NAMALWA (cell line): ENCODE measurements around the gene EFEMP1.

ENCODE experiments used
- DNase-seq: peaks from one replicate; pipeline ENCODE4 v3.0.0-alpha.2; 2015; ENCODE audit warnings: low spot score

The EFEMP1 gene

GRCh38 chr2:55931281-55931680 lies 7.7 kb upstream of the EFEMP1 start:
- DNase-seq, result no peak

- no peak for DNase-seq
These were observed 5.9 kb upstream of the EFEMP1 start for GRCh38 chr2:55929476-55929875.

DNA sequence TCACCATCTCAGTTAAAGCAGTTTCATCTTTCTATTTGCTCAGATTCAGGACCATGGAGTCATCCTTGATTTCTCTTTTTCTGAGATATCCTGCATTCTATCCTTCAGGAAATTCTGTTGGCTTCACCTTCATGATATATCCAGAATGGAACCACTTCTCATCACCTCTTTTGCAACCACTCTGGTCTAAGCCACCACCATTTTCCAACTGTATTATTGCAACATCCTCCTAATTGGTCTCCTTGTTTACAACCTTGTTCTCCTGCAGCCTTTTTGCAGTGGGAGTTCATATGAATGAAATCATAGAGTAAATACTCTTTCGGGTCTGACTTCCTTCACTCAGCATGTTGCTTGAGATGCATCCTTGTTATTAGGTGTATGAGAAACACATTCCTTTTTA lies 3.4 kb upstream of the EFEMP1 start:
- DNase-seq, result no peak

DNA sequence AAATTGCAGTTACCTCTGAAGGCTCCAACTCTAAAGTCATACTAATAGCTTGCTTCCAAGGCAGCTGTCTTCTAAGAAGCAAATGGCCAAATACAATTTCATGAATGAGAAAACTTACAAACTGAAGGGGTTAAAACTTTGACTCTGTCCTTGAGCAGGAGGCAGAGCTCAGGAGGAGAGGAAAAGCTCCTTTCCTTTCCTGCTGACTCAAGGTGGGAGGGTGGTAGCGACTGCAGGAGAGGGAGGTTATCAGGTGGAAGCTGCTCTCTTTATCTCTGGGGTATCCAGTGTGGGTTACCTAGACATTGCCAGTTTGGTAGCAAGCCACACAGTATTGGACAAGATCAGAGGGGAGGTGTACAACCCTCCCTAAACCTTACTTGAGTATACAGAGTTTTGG lies 2.7 kb upstream of the EFEMP1 start:
- no peak for DNase-seq

- DNase-seq, result no peak
These were observed 370 bp upstream of the EFEMP1 start for GRCh38 chr2:55923982-55924321.

DNA sequence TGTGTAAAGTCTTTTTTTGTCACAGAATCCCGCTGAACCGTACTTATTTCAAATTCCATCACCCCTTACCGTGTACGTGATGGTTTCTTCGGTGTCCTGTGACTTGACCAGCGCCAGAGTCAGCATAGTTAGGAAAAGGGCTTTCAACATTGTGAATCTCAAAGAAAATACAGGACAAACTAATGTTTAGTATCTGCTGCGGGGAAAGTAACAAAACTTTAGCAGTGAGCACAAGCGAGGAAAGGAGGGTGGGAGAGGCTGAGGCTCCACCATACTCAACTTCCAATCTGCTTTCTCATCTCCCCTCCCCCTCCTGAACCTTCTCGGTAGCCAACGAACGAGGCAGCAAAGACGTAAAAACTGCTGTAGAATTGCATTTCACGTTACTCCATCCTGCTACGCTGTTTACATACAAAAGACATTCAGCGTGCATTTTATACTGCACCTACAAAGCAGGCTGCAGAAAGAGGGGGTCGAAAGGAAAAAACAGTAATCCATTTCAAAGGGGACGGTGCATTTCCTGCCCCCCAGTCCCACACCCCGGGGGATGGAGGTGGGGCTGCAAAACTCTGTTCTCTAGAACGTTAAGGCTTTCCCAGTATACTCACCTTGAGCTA lies 1.2 kb downstream of the EFEMP1 start:
- no peak for DNase-seq

DNA sequence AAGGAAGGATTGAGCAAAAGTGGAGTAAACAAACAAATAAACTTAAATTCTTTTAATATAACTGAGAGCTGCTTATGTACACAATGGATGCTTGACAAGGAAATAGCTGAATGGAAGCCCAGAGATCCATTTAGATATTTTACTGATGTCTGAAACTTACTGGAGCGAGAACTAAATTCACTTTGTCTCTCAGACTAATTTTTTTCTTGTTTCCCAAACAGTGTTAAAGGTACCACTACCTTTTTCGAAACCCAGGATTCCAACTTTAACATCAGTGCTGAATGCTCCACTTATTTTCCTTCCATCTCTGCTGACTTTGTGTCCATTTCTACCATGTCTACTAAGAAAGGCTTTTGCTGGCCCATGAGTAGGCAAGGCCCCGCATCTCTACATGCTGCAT lies 4.0 kb downstream of the EFEMP1 start:
- no peak for DNase-seq

GRCh38 chr2:55918856-55919255 lies 4.7 kb downstream of the EFEMP1 start:
- no peak for DNase-seq

DNA sequence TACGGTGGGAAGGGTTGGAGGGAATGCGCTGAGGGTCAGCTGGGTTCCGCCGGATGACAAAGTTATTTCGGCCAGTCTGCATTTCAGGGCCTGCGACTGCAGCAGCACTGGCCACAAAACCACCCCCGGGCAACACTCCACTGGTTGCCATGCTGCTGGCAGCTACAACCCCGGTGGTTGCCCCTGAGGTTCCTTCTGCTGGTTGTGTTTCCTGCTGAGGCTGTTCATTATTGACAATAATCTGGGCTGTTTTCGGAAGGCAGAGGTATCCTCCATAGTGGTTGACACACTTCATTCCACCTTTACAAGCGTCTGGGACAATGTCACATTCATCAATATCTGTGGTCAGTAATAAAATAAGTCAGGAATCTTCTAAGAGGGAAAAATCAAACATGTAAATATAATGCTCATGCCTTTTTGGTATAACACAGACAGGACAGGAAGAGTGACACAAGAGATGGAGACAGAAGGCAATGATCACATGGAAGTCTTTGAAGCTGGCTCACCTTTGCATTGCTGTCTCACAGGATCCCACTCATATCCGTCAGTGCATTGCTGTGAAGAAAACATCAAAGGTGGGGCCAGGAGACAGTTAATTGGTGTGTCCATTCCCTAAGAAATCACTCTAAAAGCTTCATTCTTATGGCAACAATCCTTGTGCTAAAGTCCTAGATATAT lies 5.7 kb downstream of the EFEMP1 start:
- DNase-seq, result no peak

DNA sequence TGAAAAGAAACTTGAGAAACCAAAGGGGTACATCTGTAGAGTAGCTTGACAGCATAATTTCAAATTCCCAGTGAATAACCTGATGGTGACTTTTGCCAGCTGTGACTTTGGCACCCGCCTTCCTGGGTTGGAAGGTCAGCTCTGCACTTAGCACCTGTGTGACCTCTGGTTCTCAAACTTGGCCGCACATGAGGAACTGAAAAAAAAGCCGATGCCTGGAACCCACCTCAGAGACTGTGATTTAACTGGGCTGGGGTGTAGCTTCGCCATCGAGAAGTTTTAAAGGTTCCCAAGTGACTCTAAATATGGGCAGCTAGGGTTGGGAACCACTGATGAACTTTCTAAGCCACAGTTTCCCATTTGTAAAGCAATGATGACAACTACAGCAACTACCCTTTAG lies 6.5 kb downstream of the EFEMP1 start:
- peak; percentile 28 for DNase-seq

DNA sequence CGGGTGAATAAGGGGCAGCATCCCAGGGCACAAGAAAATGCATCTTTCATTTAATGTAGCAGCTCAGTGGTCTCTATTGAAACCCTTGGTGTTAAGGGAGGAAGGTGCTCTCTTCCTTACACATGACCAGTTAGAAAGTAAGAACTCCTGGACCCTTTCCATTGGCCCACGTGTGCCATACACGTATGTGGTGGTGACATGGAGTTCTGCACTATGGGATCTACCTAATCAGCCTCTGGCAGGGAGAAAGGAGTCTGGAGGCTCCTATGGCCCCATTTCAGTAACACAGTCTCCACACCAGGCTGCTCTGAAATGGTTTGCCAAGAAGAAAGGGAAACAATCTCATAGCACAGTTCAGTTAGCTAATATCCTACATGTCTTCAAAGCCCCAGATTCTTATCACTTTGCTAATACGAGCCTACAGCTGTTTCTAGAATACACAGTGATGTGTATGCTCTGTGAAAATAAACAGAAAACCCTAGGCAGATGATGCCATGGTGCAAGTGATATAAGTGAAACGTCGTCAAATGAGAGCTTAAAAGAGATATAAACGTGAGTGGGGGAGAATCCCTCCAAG lies 7.0 kb downstream of the EFEMP1 start:
- peak; percentile 8 for DNase-seq

DNA sequence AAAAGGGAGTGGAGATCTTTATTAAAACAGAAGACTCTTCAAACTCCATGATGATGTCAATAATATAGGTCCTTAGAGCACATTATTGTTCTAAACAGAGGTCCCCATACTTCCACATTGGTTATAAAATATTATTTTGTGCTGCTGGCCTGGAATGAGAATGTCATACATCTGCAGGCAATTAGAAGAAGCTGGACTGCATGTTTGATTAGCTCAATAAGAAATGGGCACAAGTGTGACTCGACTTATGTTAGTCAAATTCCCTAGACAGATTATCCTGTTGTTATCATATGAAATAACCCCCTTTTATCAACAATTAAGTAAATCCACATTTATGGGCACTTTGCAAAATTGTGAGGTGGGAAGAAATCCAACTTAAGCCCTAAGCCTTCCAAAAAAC lies 8.8 kb downstream of the EFEMP1 start:
- no peak for DNase-seq

GRCh38 chr2:55912926-55913325 lies 10.7 kb downstream of the EFEMP1 start:
- DNase-seq, result no peak

- DNase-seq, result no peak
These were observed 13.5 kb downstream of the EFEMP1 start for GRCh38 chr2:55910077-55910476.

- no peak for DNase-seq
These were observed 15.9 kb downstream of the EFEMP1 start for GRCh38 chr2:55907686-55908085.

DNA sequence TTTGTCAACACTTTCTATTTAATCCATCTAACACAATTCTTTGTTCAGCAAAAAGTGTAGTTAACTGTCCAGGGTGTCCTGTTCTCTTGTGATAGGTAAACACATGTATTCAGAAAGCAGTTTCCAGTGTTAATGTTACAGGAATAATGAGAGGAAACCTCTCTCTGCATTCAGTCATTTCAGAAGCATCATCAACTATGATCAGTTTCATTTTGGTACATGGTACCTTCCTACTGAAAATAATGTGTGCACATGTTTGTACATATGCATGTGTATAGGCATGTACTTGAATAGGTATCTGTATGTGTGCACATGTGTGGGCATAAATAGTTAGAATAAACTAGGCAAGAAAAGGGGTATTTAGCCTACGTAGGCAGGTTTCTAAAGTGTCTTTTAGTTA lies 16.6 kb downstream of the EFEMP1 start:
- DNase-seq, result no peak

GRCh38 chr2:55903727-55904126 lies 19.9 kb downstream of the EFEMP1 start:
- DNase-seq, result no peak

- no peak for DNase-seq
These were observed 20.6 kb downstream of the EFEMP1 start for GRCh38 chr2:55902971-55903370.

GRCh38 chr2:55902429-55902828 lies 21.2 kb downstream of the EFEMP1 start:
- no peak for DNase-seq

- no peak for DNase-seq
These were observed 21.6 kb downstream of the EFEMP1 start for GRCh38 chr2:55901941-55902340.

DNA sequence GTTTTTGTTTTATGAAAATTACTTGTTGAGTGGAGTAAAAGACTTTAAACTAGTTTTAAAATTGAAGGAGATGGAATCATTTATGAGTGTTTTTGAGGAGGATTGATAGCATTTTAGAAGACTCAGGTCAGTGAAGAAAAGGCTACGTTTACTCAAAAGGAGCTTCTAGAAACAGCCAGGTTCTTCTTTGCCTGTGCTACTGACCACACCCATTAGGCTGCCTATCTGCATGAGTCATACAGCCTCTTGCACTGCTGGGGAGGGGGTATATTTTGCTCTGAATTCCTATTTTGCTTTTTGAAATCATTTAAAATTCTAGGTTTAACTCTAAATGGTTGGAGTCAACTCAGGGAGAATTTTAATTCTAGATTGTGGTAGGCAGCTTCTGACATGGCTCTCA lies 22.3 kb downstream of the EFEMP1 start:
- no peak for DNase-seq

- no peak for DNase-seq
These were observed 23.7 kb downstream of the EFEMP1 start for GRCh38 chr2:55899881-55900280.

- no peak for DNase-seq
These were observed 25.1 kb downstream of the EFEMP1 start for GRCh38 chr2:55898386-55899040.
